GM18858 (cell line): ENCODE measurements around the gene PDLIM5.
"Not testable (repeated sequence)": the region's sequence is repeated elsewhere in the genome, so short reads cannot be mapped to it uniquely, and the experiment has no call there.

ENCODE experiments used
- ATAC-seq: cut with Tn5 transposase; IDR thresholded peaks from one replicate; pipeline ENCODE4 v1.9.1; 2021; ENCODE audit not compliant: unreplicated experiment

PDLIM5 gene

DNA sequence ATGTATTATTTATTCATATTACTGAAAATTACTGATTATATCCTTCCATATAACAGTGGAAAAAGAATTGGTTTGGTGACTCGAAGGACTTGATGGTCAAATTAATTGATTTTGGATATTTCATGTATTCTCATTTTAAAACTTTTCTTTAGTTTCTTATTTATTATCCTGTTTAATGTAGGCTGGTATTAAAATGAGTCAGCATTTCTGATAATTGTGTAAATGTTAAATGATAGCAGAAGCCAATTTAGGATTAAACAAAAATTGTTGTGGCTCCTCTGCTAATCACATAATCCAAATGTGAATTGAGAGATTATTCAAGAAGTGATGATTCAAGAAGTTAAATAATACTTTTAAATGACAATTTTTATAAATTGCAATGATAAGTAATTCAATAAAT is 38.7 kb downstream of the PDLIM5 start:
- no peak for ATAC-seq

DNA sequence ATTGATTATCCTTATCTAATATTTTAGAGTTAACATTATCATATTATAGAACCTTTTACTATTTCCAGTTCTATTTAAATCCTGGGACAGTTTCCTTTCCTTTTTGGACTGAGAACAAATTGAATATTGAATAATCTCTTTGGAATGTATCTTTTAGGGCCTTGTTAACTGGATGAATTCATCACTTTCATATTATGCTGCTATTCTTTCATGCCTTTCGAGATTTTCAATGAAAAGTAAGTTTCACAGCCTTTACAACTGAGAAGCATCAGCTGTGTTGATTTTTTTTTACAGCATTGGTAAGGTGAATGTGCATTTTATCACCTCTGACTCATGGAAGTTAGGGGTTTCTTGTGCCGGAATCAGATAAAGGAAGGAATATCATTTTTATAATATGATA is 39.6 kb downstream of the PDLIM5 start:
- ATAC-seq: no peak

DNA sequence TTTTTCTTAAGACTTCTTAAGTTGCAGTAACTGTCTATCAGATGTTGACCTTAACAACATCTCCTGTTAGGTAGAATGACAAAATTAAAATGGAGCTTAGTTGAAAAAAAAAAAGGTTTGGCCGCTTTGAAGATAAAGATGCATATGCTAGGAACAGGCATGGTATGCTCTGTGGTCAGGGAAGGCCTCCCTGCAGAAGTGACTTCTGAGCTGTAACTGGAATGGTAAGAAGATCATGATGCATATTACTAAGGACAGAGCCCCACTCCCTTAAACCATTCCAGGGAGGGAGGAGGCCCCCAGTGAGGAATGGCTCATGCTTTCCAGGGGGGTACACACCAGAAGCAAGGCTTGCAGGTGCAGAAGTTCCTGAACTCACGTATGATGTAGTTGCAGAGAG is 43.7 kb downstream of the PDLIM5 start:
- no peak for ATAC-seq

DNA sequence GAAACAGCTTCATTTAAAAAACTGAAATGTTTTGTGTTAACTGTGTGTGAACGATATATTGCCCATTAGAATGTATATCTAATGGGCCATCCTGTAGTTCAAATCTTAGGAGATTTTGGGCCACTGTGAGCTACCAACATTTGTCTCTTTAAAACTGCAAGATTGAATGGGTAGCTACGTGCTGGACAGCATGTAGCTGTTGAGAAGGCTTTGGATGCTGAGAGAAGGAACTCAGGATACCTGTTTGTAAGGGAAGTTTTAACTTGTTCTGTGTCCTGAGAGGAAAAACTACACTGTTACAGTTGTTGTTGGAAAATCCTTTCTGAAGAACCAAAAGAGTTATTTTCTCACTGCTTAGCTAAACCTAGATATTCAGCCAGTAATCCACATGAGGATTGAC is 45.9 kb downstream of the PDLIM5 start:
- ATAC-seq: no peak

DNA sequence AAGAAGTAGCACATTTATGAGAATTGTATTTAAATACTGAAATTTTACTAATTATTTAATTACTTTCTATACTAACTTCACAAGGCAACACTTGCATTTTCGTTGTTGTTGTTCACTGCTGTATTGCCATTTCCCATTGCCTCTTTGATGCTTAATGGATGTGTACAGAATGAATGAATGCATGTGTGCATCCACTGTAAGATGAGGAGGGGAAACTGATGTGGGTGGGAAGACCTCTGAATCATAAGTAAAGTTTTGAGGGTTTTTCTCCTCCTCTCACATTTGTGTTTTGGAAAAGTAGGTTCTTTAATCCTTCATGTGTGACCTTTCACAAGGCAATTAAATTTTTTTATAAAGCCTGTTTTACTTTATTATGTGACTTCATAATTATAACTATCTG is 46.8 kb downstream of the PDLIM5 start:
- ATAC-seq: no peak

DNA sequence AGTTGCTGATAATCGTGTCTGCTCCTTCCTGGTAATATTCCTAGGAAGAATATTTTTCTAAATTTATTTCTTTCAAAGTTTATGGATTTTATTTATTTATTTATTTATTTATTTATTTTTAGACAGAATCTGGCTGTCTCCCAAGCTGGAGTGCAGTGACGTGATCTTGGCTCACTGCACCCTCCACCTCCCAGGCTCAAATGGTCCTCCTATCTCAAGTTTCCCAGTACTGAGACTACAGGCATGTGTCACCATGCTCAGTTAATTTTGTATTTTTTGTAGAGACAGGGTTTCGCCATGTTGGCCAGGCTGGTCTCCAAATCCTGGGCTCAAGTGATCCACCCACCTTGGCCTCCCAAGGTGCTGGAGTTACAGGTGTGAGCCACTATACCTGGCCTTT is 48.9 kb downstream of the PDLIM5 start:
- no peak for ATAC-seq

DNA sequence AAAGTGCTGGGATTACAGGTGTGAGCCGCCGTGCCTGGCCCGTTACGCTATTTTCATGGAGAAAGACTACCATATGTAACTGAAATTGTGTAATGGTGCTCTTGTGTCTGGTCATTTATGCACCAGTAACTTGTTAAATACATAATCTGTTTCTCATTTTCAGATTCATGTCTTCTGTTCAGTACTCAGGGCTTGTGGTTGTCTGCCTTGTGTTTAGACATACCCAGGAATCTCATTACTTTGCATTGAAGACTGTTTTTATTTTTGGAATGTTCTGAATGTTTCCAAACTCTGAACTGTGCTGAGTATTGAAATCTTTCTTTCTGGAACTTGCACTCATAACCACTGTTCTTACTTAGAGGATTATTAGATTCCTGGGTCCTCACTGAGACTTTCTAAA is 52.8 kb downstream of the PDLIM5 start:
- peak; percentile 46 for ATAC-seq

DNA sequence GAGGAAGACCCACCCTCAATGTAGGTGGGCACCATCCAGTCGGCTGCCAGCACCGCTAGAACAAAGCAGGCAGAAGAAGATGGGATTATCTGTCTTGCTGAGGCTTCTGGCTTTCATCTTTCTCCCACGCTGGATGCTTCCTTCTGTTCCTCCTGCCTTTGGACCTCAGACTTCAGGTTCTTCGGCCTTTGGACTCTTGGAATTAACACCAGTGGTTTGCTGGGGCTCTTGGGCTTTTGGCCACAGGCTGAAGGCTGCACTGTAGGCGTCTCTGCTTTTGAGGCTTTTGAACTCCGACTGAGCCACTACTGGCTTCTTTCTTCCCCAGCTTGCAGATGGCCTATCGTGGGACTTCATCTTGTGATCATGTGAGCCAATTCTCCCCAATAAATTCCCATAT is 55.1 kb downstream of the PDLIM5 start:
- ATAC-seq: no peak

DNA sequence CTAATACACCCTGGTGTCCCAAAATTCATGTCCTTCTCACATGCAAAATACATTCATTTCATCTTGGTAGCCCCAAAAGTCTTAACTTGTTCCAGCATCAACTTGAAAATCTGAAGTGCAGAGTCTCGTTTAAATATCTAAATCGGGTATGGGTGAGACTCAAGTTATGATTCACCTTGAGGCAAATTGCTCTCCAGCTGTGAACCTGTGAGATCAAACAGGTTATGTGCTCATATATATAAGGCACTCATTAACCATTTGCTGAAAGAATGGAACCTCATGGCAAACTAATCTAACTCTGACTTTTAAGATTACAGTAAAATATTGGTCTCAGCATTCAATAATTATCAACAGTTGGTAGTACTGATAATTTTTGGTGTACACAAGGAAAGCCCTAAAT is 55.5 kb downstream of the PDLIM5 start:
- no peak for ATAC-seq

DNA sequence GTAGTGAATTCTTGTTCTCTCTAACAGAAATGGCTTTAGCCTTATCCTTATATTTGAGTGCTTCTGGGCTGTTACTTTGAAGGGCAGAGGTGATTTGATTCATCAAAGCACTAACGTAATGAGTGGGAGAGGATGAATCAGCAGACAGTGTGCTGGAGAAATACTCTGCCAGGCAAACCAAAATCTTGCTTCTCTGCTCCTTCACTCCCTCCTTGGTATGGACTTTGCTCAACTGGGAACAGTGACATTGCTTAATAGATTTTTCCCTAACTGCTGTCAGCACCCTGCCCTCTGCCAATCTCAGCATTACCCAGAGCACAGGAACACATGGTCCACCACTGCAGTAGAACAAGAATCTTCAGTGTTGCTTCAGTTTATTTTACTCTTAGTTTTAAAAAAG is 56.0 kb downstream of the PDLIM5 start:
- no peak for ATAC-seq

DNA sequence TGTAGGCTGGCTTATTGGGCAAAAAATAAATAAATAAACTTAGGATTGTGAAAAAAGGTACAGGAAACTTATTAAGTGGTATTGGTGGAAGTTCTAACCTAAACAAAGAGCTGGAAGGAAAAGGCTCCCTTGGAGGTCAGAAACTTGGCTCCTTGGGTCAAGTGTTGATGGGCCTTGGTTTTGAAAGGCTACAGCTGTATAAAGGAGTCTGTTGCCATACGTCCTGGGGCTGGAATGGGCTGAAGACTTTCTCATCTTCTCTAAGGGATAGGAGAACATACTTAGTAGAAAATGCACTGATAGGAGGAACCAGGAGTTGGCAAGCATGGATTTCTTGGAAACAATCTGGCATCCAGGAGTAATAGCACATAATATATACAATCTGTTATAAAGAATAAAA is 56.6 kb downstream of the PDLIM5 start:
- no peak for ATAC-seq

DNA sequence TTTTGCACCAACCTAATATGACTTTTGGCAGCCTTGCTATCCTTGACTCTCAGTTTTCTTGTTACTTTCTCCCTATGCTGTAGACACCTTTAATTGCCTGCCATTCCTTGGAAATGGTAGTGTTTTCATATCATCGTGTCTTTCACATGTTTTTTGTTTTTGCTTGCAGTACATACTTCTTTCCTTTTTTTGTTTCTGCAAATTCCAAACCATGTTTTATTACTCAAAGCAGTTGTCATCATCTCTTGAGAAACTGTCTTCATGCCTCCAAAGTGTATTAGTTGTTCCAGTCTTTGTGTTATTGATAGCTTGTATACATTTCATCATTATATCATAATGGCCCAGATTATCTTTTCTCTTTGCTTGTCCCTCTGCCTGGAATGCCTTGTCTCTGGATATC is 57.1 kb downstream of the PDLIM5 start:
- no peak for ATAC-seq

DNA sequence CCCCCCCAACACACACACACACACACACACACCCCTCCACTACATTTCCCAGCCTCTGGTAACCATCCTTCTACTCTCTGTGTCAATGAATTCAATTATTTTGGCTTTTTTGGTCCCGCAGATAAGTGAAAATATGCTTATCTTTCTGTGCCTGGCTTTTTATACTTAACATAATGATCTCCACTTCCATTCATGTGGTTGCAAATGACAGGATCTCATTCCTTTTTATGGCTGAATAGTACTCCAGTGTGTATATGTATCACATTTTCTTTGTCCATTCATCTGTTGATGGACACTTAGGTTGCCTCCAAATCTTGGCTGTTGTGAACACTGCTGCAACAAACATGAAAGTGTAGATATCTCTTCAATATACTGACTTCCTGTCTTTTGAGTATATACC is 59.8 kb downstream of the PDLIM5 start:
- no peak for ATAC-seq

DNA sequence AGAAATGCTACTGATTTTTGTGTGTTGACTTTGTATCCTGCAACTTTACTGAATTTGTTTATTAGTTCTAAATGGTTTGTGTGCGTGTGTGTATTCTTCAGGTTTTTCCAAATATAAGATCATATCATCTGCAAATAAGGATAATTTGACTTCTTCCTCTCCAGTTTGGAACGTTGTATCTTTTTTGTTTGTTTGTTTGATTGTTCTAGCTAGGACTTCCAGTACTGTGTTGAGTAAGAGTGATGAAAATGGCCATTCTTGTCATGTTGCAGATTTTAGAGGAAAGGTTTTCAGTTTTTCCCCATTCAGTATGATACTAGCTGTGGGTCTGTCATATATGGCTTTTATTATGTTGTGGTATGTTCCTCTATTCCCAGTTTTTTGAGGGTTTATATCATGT is 61.8 kb downstream of the PDLIM5 start:
- not testable (repeated sequence) for ATAC-seq

DNA sequence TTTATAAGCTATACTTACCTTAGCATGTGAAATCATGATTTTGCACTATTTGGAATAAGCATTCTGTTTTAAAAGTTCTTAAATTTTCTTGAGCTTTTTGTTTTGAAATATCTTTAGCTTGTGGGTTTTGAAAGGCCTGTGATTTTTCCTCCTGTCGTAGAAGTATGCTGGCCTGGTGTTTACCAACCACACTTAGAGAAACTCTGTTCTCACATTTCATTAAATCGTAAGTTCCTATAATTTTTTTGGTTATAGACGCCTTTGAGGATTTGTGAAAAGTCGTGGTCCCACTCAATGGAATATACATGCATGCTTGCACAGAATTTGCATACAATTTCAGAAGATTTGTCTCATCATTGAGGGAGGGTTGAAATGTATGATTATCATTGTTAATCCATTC is 63.6 kb downstream of the PDLIM5 start:
- no peak for ATAC-seq

DNA sequence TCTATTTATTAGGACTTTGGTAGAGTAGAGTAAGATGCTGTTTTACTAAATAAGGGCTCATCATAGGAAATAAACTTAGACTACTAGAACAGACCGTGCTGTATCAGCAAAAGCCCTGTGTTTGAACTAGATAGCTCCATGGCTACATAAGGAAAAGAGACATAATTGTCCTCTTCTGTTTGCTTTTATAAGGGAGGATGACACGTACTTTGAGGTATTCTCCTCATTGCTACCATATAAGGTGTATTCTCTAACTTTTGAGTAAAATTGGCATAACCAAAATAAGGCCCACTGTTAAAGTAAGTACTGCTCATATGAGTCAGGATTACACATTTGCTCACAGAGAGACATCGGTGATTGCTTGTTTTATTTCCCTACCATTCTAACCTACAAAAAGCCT is 64.3 kb downstream of the PDLIM5 start:
- no peak for ATAC-seq

DNA sequence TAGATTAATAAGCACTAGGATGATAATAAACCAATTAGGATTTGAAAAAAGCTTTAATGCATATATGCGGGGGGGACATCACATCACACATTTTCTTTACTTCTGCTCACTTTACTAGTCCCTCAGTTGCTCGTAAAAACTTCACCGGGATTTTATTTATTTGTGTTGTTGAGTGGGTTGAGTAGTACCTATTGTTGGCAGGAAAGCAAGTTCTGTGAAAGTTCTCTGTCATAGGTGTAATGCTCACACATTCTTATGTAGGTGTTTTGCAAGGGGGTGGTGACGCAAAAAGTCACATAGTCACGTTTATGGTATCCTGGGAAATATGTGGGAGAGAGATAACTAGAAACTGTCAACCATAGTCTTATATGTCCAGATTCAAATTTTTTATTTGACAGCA is 65.3 kb downstream of the PDLIM5 start:
- no peak for ATAC-seq

DNA sequence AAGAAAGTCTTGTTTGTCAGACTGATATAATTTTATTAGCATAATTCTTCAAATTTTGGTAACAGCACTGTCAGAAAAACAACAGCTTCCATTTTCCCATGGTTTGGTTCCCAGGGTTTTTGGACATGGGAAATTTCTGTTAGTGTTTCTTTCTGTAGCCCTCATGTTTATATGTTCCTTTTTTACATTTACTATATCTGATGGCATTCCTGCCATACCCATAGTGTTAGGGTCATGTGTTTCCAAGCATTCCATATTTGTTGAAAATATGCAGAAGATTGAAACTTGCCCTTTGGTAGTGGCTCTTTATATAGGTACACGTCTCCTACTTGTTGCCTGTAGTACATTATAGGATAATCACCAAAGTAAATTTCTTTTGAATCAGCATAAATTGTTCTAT is 65.8 kb downstream of the PDLIM5 start:
- ATAC-seq: no peak

DNA sequence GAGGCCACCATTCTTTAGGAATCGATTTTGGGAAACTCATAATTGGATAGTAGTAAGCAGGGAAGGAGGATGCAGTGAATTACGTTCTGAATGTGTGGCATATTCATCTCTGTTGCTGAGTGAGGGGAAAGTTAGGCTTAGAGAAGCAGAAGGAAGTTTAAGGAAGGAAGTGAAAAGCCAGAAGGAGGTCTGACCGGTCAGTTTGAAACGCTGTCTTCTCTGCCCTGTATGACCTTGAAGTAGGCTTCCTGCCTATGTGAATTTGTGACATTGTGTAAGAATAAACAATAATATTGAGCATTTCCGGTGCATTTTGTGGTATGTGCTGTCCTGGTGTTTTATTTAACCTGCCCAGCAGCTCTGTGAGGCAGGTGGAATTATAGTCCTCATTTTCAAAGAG is 67.3 kb downstream of the PDLIM5 start:
- ATAC-seq: peak; percentile 39

DNA sequence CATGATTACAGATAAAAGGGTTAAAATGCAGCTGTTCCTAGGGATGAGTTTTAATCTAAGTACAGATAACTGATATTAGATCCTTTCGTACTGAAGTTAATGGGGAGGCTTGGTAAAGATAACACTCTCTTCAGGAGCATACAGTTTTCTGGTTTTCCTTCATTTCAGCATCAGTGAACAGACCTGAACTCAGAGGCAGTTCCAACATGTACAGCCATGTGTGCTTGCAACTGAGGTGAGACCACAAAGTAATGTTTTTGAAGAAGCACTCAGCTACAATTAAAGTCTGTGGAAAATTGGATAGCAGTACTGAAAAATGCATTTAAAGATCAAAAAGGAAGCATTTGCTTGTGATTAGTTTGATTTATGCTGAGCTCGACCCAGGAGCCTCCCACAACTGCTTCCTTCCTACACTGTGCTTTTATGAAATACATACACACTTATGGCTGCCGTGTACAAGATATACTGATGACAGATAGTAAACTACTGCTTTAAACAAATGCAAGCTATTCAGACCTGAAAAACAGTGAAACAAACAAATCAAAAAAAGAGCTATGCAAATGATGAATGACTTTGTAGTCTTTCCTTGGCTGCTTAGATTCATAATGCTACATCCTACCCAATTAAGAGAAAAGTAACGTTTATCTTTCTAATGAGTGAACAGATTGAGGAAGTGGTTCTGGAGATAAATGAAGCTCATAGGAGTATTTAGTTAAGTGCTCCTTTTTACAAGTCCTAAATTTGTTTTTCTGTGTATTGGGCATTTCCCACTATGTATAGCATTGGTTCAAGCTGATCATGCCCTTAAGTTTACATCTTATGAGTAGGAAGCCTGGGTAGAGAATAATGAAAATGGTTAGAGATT is 68.4 kb downstream of the PDLIM5 start:
- peak; percentile 37 for ATAC-seq

DNA sequence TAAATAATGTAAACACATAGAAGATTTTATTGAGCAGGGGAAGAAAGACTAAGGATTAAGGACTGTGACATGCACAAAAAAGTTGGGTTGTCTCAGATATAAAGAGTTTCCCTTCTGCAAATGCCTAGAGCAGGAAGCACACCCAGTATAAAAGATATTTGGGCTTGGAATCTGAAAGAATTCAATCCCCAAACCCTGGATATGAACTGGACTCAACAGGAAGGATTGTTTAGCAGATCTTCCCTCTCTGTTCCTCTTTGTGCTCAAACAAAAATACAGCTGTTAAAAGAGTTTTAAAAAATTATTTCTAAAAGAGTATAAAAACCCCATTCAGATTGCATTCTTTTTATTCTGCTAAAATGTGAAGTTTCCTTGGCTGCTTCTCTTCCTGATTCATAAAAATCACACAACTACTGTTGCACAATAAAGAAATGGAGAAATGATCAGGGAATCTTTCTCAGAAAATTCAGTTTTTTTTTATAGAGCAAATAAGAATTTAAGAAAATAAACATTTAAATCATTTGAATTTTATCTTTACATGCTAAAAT is 71.4 kb downstream of the PDLIM5 start:
- no peak for ATAC-seq

DNA sequence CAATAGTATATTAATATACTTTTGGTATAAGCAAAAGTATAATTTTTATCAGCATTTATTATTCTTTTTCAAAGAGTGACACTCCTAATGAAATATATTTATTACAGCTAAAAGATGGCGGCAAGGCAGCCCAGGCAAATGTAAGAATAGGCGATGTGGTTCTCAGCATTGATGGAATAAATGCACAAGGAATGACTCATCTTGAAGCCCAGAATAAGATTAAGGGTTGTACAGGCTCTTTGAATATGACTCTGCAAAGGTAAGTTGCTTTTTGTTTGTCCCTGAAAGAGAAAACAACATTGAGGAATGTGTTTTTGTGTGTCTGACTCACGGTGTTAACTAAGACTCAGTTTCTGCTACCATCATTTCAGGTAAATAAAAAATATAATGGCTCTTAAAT is 71.9 kb downstream of the PDLIM5 start:
- ATAC-seq: no peak
